Measurements from ENCODE around the gene PTPN11. TPM values are rescaled to one million over a fixed set of nuclear protein-coding genes. Genes with fewer than 3 reads are reported as not detected.

Gene PTPN11
- polyA plus RNA-seq, 1 of the 3 experiments (the other 2 are of a cell fraction), result 48.3 TPM

DNA sequence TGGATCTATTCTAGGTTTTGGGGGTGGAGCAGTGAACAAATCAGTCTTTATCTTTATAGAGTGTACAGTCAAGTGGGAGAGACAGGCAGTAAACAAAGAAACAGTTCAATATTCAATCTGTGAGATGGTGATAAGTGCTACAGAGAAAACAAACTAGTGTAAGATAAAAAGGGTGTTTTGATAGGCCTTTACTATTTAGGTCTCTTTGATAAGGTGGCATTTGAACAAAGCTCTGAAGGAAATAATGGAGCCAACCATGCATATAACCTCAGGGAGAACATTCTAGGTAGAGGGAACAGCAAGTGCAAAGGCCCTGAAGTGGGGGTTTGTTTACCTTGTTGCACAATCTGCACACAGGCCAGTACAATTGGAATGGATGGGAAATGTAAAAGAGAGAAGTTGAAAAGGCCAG lies 47.3 kb downstream of the PTPN11 start:
- no peaks in the 10 kb centered on the region for H3K9me2 ChIP-seq
- H3F3A ChIP-seq (replicated peaks; ENCODE audit: insufficient read depth), result no peaks in the 10 kb centered on the region
- peaks cover 2 to 26% of the 10 kb centered on the region in 2 experiments for H3K36me3 ChIP-seq (replicated peaks in 1 of 2; ENCODE audit: control insufficient read depth in 1 of 2, insufficient read depth in 2 of 2, low read length in 1 of 2)
- H2AFZ ChIP-seq (ENCODE audit: low read depth), result no peak overlapping the region
- H3K9ac ChIP-seq, result no peak overlapping the region
- H3K27ac ChIP-seq (ENCODE audit: low read depth in 2 of 2, low read length in 1 of 2), result no peak overlapping the region
- no peaks in the 10 kb centered on the region for H3K9me3 ChIP-seq
- H3K27me3 ChIP-seq (ENCODE audit: insufficient read depth), result no peaks in the 10 kb centered on the region
- ChIA-PET CTCF (interaction anchor here (0.5 kb wide), 1 partner anchor 10 kb away, joined by 3 read pairs; no protein-coding TSS in a partner anchor), POLR2A (no interaction called here)
- no peak overlapping the region for H3K4me3 ChIP-seq (ENCODE audit: low read depth in 2 of 2, low read length in 1 of 2)
- DNase-seq, result no peak
- TF ChIP-seq NFIC (IDR thresholded peaks at IDR 0.05; ENCODE audit: borderline replicate concordance) (no peak), NRF1 (IDR thresholded peaks at IDR 0.05; ENCODE audit: low read depth, low read length) (no peak), RFX5 (IDR thresholded peaks at IDR 0.05; ENCODE audit: low read length) (no peak), POLR2AphosphoS5 (IDR thresholded peaks at IDR 0.05; ENCODE audit: low read depth, low read length) (no peak), JUND (IDR thresholded peaks at IDR 0.05) (no peak), CHD2 (IDR thresholded peaks at IDR 0.05; ENCODE audit: low read length, partially characterized antibody) (no peak)
- TF ChIP-seq, protein P1, sequence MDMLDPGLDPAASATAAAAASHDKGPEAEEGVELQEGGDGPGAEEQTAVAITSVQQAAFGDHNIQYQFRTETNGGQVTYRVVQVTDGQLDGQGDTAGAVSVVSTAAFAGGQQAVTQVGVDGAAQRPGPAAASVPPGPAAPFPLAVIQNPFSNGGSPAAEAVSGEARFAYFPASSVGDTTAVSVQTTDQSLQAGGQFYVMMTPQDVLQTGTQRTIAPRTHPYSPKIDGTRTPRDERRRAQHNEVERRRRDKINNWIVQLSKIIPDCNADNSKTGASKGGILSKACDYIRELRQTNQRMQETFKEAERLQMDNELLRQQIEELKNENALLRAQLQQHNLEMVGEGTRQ (IDR thresholded peaks at IDR 0.05; ENCODE audit: borderline replicate concordance, low read depth, low read length), result no peak
- H3K4me1 ChIP-seq (ENCODE audit: control insufficient read depth in 1 of 2, insufficient read depth in 2 of 2, low read depth in 1 of 2, low read length in 1 of 2), result peaks cover 0 to 2% of the 10 kb centered on the region in 2 experiments; a peak in 1 of 4 replicates
- peaks cover 8% of the 10 kb centered on the region; the same call in 1 of the 2 replicates for H3K79me2 ChIP-seq (ENCODE audit: insufficient read depth)
- no peak overlapping the region for H3K4me2 ChIP-seq
- H4K20me1 ChIP-seq (ENCODE audit: insufficient read depth), result no peaks in the 10 kb centered on the region

DNA sequence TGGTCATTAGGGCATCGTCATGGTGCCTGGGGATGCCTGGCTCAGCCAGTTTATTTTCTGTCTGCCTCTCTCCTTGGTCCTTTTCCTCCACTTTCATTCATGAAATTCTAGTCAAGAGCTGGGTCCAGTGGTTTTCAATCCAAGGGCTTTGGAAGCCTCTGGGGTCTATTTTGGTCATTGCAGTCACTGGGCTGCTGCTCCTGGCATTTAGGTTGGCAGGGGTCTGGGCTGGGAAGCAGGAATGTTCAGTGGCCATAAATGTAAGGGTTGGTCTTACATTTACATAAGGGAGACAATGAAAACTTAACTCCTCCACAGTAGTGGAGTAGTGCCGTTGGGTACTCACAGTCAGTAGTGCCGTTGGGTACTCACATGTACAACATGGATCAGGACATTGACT lies 48.1 kb downstream of the PTPN11 start:
- Histone ChIP-seq H3K4me1 (ENCODE audit: control insufficient read depth in 1 of 2, insufficient read depth in 2 of 2, low read depth in 1 of 2, low read length in 1 of 2) (peaks cover 0 to 2% of the 10 kb centered on the region in 2 experiments; a peak in 1 of 4 replicates), H3K4me3 (ENCODE audit: low read depth in 2 of 2, low read length in 1 of 2) (no peak overlapping the region), H3F3A (replicated peaks; ENCODE audit: insufficient read depth) (no peaks in the 10 kb centered on the region), H3K9ac (no peak overlapping the region), H3K9me3 (no peaks in the 10 kb centered on the region), H3K79me2 (ENCODE audit: insufficient read depth) (peaks cover 5% of the 10 kb centered on the region; the same call in 1 of the 2 replicates), H3K9me2 (no peaks in the 10 kb centered on the region), H3K27ac (ENCODE audit: low read depth in 2 of 2, low read length in 1 of 2) (no peak overlapping the region), H2AFZ (ENCODE audit: low read depth) (no peak overlapping the region), H3K27me3 (ENCODE audit: insufficient read depth) (no peaks in the 10 kb centered on the region), H4K20me1 (ENCODE audit: insufficient read depth) (no peaks in the 10 kb centered on the region), H3K4me2 (no peak overlapping the region), H3K36me3 (replicated peaks in 1 of 2; ENCODE audit: control insufficient read depth in 1 of 2, insufficient read depth in 2 of 2, low read length in 1 of 2) (peaks cover 2 to 25% of the 10 kb centered on the region in 2 experiments)
- POLR2A ChIA-PET, result no interaction called here
- CTCF ChIA-PET, result no interaction called here
- DNase-seq, result no peak
- 93% methylated on average over 3 of the region's 3 CpGs for WGBS (ENCODE audit: low lambda C conversion rate)
- TF ChIP-seq, protein P2, sequence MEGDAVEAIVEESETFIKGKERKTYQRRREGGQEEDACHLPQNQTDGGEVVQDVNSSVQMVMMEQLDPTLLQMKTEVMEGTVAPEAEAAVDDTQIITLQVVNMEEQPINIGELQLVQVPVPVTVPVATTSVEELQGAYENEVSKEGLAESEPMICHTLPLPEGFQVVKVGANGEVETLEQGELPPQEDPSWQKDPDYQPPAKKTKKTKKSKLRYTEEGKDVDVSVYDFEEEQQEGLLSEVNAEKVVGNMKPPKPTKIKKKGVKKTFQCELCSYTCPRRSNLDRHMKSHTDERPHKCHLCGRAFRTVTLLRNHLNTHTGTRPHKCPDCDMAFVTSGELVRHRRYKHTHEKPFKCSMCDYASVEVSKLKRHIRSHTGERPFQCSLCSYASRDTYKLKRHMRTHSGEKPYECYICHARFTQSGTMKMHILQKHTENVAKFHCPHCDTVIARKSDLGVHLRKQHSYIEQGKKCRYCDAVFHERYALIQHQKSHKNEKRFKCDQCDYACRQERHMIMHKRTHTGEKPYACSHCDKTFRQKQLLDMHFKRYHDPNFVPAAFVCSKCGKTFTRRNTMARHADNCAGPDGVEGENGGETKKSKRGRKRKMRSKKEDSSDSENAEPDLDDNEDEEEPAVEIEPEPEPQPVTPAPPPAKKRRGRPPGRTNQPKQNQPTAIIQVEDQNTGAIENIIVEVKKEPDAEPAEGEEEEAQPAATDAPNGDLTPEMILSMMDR (IDR thresholded peaks at IDR 0.05), result no peak
- no peak for TF ChIP-seq JUND (IDR thresholded peaks at IDR 0.05)
- no peak for TF ChIP-seq POLR2AphosphoS5 (IDR thresholded peaks at IDR 0.05; ENCODE audit: low read depth, low read length)
- no peak for TF ChIP-seq GATA2 (CRISPR knock-in tag; IDR thresholded peaks at IDR 0.05)
- TF ChIP-seq, protein P3, sequence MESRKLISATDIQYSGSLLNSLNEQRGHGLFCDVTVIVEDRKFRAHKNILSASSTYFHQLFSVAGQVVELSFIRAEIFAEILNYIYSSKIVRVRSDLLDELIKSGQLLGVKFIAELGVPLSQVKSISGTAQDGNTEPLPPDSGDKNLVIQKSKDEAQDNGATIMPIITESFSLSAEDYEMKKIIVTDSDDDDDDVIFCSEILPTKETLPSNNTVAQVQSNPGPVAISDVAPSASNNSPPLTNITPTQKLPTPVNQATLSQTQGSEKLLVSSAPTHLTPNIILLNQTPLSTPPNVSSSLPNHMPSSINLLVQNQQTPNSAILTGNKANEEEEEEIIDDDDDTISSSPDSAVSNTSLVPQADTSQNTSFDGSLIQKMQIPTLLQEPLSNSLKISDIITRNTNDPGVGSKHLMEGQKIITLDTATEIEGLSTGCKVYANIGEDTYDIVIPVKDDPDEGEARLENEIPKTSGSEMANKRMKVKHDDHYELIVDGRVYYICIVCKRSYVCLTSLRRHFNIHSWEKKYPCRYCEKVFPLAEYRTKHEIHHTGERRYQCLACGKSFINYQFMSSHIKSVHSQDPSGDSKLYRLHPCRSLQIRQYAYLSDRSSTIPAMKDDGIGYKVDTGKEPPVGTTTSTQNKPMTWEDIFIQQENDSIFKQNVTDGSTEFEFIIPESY (IDR thresholded peaks at IDR 0.05; ENCODE audit: borderline replicate concordance, low read depth), result no peak
- no peak for TF ChIP-seq NRF1 (IDR thresholded peaks at IDR 0.05; ENCODE audit: low read depth, low read length)
- TF ChIP-seq FOSL2 (IDR thresholded peaks at IDR 0.05; ENCODE audit: borderline replicate concordance, low read depth), result no peak

Measured in SK-N-SH (cell line).